Keratinocyte (primary cell): ENCODE measurements around the gene TWF2. TPM values are rescaled to one million over a fixed set of nuclear protein-coding genes. Genes with fewer than 3 reads are reported as not detected.

Experiments used
- DNase-seq: peaks from one replicate; pipeline ENCODE4 v3.0.0-alpha.2; 2011; ENCODE audit warnings: low read depth, missing footprints, low spot score
- FAIRE-seq: peaks from 2 replicates; lab custom pipeline; 2011; peaks lifted over from hg19 to GRCh38; lab: Jason Lieb, UNC
- H2AFZ ChIP-seq: 2 replicates; pipeline ENCODE4 v1.6.0; 2012; ENCODE audit warnings: low read length, control low read depth, inconsistent platforms; ENCODE audit not compliant: control insufficient read depth
- H3K27ac ChIP-seq: 2 replicates; pipeline ENCODE4 v1.5.1; 2011; ENCODE audit warnings: low read length; ENCODE audit not compliant: control insufficient read depth, insufficient read depth
- H3K27me3 ChIP-seq: 3 replicates; pipeline ENCODE4 v1.6.0; 2011; ENCODE audit warnings: low read length; ENCODE audit not compliant: control insufficient read depth, insufficient read depth; ENCODE audit errors: extremely low read depth
- H3K36me3 ChIP-seq, 2 experiments: 2 replicates in 1 of 2; 3 replicates in 1 of 2; pipeline ENCODE4 v1.5.1; 2011; ENCODE audit warnings: low read length in 2 of 2, mild to moderate bottlenecking in 1 of 2; ENCODE audit not compliant: control insufficient read depth in 2 of 2, insufficient read depth in 2 of 2; ENCODE audit errors: extremely low read depth in 1 of 2
- H3K4me1 ChIP-seq: 3 replicates; pipeline ENCODE4 v1.5.1; 2011; ENCODE audit warnings: low read length; ENCODE audit not compliant: control insufficient read depth, insufficient read depth; ENCODE audit errors: extremely low read depth
- H3K4me2 ChIP-seq: 3 replicates; pipeline ENCODE4 v1.6.0; 2011; ENCODE audit warnings: low read depth, low read length; ENCODE audit not compliant: control insufficient read depth, insufficient read depth; ENCODE audit errors: extremely low read depth
- H3K4me3 ChIP-seq, 3 experiments: fragments of 200-600 bp in 1 of 3; sonication (generic) in 1 of 3; 2 replicates in 2 of 3; 3 replicates in 1 of 3; pipeline ENCODE4 v1.5.1; 2011 to 2016; ENCODE audit warnings: low read length in 3 of 3, mild to moderate bottlenecking in 3 of 3, control low read depth in 2 of 3, inconsistent platforms in 1 of 3, low read depth in 1 of 3, mixed read lengths in 1 of 3, mixed run types in 1 of 3, moderate library complexity in 1 of 3; ENCODE audit not compliant: control insufficient read depth in 2 of 3, insufficient read depth in 2 of 3; ENCODE audit errors: extremely low read depth in 1 of 3
- H3K79me2 ChIP-seq: 2 replicates; pipeline ENCODE4 v1.6.0; 2012; ENCODE audit warnings: low read length; ENCODE audit not compliant: control insufficient read depth, insufficient read depth
- H3K9ac ChIP-seq: 3 replicates; pipeline ENCODE4 v1.6.0; 2011; ENCODE audit warnings: low read length; ENCODE audit not compliant: control insufficient read depth, insufficient read depth; ENCODE audit errors: extremely low read depth
- H3K9me1 ChIP-seq: 3 replicates; pipeline ENCODE4 v1.6.0; 2011; ENCODE audit warnings: low read length; ENCODE audit not compliant: control insufficient read depth, insufficient read depth; ENCODE audit errors: extremely low read depth
- H3K9me3 ChIP-seq: 2 replicates; pipeline ENCODE4 v1.5.1; 2012; ENCODE audit warnings: low read depth, low read length; ENCODE audit not compliant: control insufficient read depth
- H4K20me1 ChIP-seq: 3 replicates; pipeline ENCODE4 v1.6.0; 2011; ENCODE audit warnings: low read length; ENCODE audit not compliant: control insufficient read depth, insufficient read depth; ENCODE audit errors: extremely low read depth
- EZH2 ChIP-seq: IDR thresholded peaks from one replicate; pipeline ENCODE4 v1.6.1; 2012; ENCODE audit warnings: inconsistent platforms, mild to moderate bottlenecking, low read length, moderate library complexity
- dilution Hi-C: fragments of 300-500 bp; cut with MboI; formaldehyde crosslinking; loops from one replicate; pipeline ENCODE4 v1.7.0; 2020; ENCODE audit warnings: low sequenced_read_pairs; ENCODE audit not compliant: extremely low pct_ligation_motif_present
- polyA plus RNA-seq, 5 experiments: library from polyadenylated mRNA; depleted of rRNA in 3 of 5; stranded (reverse) in 3 of 5; stranded (forward) in 1 of 5; unstranded in 1 of 5; fragments of >200 nt; gene quantifications; 1 replicate in 1 of 5; 2 replicates in 3 of 5; 3 replicates in 1 of 5; pipeline versions ENCODE4 v1.2.1 to v1.2.3, GENCODE V29; 2011 to 2012; ENCODE audit warnings: missing spikeins in 2 of 5, low read depth in 1 of 5, low replicate concordance in 1 of 5
- TF ChIP-seq, protein P1 (sequence below), 3 experiments: IDR thresholded peaks in 1 of 3; conservative IDR thresholded peaks in 1 of 3; optimal IDR thresholded peaks in 1 of 3; 2 replicates in 2 of 3; 3 replicates in 1 of 3; pipeline versions ENCODE3 to v1.5.1; 2011; ENCODE audit warnings: low read length in 3 of 3, mild to moderate bottlenecking in 3 of 3, moderate library complexity in 2 of 3, control low read depth in 1 of 3, inconsistent platforms in 1 of 3; ENCODE audit not compliant: insufficient read depth in 2 of 3; ENCODE audit errors: extremely low read depth in 1 of 3

Gene TWF2
- polyA plus RNA-seq, 1 donor (not counting 4 experiments of a cell fraction or from before 2014, with no cell fraction given): 70.4 TPM

DNA sequence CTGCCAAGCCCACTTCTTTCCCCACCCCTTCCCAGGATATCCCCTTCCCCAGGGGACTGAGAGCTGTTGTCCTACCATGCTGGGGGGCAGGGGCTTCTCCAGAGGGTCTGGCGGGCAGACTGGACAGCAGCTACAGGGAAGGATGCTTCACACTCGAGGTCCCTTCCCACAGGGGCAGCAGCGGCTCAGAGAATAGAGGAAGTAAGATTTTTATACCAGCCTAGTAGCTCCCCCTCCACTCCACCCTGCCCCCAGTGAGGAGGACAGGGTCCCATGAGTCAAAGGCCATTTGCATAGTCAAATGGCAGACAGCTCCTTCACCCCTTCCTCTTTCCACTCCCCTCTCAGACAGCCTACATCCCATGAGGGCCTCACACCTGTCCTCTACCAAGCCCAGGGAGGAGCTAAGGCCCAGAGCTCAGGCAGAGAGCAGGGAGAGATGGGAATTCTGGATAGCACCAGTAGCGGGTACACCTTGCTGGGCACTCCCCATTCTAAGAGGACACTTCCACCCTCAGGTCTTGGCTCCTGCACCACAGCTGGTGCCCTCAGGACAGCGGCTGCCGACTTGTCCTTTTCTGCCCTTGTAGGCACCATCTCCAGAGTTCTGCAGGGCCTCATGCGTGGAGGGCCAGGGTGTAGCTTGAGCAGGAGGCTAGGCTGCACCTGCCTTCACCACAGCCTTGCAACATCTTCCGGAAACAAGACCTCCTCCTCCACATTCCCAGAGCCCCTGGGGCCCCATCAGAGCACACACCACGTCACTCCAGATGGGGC, 13.3 kb downstream of the TWF2 start, which contains the start of gene TLR9:
Gene TLR9 (minus strand): TSS at position 194 of the 777 bp plus-strand sequence. CDS start 116 bp downstream, at position 78.
- H3K4me2 ChIP-seq: no peak within 1 kb of the TSS
- FAIRE-seq (no peak), DNase-seq (no peak)
- H3K27me3 ChIP-seq: no peaks in the 10 kb centered on the region
- peaks cover 2% of the 10 kb centered on the region for H3K9me1 ChIP-seq
- H4K20me1 ChIP-seq: no peaks in the 10 kb centered on the region
- H3K4me1 ChIP-seq: no peaks in the 10 kb centered on the region
- no peaks in the 10 kb centered on the region for H3K79me2 ChIP-seq
- H3K9ac ChIP-seq: no peak within 1 kb of the TSS
- no peak within 1 kb of the TSS for H3K27ac ChIP-seq
- H3K9me3 ChIP-seq: no peaks in the 10 kb centered on the region
- no peak within 1 kb of the TSS for H2AFZ ChIP-seq
- dilution Hi-C loops: no loop called here
- H3K36me3 ChIP-seq: peaks cover 19 to 26% of the 10 kb centered on the region in 2 experiments
- no peak within 1 kb of the TSS for H3K4me3 ChIP-seq
- no peak for TF ChIP-seq EZH2
- TF ChIP-seq, protein P1, sequence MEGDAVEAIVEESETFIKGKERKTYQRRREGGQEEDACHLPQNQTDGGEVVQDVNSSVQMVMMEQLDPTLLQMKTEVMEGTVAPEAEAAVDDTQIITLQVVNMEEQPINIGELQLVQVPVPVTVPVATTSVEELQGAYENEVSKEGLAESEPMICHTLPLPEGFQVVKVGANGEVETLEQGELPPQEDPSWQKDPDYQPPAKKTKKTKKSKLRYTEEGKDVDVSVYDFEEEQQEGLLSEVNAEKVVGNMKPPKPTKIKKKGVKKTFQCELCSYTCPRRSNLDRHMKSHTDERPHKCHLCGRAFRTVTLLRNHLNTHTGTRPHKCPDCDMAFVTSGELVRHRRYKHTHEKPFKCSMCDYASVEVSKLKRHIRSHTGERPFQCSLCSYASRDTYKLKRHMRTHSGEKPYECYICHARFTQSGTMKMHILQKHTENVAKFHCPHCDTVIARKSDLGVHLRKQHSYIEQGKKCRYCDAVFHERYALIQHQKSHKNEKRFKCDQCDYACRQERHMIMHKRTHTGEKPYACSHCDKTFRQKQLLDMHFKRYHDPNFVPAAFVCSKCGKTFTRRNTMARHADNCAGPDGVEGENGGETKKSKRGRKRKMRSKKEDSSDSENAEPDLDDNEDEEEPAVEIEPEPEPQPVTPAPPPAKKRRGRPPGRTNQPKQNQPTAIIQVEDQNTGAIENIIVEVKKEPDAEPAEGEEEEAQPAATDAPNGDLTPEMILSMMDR (optimal IDR thresholded peaks at IDR 0.05 in 1 of 3, IDR thresholded peaks at IDR 0.05 in 1 of 3, conservative IDR thresholded peaks at IDR 0.05 in 1 of 3; ENCODE audit: extremely low read depth in 1 of 3, insufficient read depth in 2 of 3, low read length in 3 of 3): no peak

DNA sequence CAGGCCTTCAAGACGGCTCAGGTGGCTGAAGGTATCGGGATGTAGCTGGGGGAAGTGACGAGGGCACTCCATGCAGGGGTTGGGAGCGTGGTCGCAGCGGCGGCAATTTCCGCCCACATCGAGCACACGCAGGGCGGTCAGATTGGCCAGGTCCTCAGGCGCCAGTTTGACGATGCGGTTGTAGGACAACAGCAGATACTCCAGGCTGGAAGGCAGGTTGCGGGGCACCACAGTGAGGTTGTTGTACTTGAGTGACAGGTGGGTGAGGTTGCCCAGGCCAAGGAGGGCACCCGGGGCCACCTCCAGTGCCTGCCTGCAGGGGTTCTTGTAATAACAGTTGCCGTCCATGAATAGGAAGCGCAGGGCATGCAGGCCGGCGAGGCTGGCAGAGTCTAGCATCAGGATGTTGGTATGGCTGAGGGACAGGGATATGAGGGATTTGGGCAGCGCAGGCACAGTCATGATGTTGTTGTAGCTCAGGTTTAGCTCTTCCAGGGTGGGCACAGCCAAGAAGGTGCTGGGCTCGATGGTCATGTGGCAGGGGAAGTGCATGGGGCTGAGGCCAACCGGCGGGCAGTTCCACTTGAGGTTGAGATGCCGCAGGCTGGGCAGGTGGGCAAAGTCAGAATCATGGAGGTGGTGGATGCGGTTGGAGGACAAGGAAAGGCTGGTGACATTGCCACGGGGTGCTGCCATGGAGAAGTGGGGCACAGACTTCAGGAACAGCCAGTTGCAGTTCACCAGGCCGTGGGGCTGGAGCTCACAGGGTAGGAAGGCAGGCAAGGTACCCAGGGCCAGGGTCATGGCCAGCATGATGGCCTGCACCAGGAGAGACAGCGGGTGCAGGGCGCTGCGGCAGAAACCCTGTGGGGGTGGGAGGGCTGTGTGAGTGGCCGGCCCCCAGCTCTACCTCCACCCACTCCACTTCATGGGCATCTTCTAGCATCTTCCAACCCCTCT, 15.2 kb downstream of the TWF2 start:
- Histone ChIP-seq H3K36me3 (peaks cover 7% of the 10 kb centered on the region in 2 experiments), H4K20me1 (no peaks in the 10 kb centered on the region), H3K4me2 (no peak overlapping the region), H3K9me3 (no peaks in the 10 kb centered on the region), H3K9ac (no peak overlapping the region), H3K27ac (no peak overlapping the region), H3K79me2 (no peaks in the 10 kb centered on the region), H3K4me3 (no peak overlapping the region), H3K27me3 (no peaks in the 10 kb centered on the region), H3K4me1 (no peaks in the 10 kb centered on the region), H3K9me1 (peaks cover 2% of the 10 kb centered on the region), H2AFZ (no peak overlapping the region)
- FAIRE-seq: no peak
- no peak for DNase-seq
- dilution Hi-C loops: no loop called here
- no peak for TF ChIP-seq EZH2
- TF ChIP-seq, protein P1 (optimal IDR thresholded peaks at IDR 0.05 in 1 of 3, IDR thresholded peaks at IDR 0.05 in 1 of 3, conservative IDR thresholded peaks at IDR 0.05 in 1 of 3; ENCODE audit: extremely low read depth in 1 of 3, insufficient read depth in 2 of 3, low read length in 3 of 3): no peak
